Ovary (tissue), 9 donors: ENCODE measurements around the gene GALK1. TPM values are rescaled to one million over a fixed set of nuclear protein-coding genes. Genes with fewer than 3 reads are reported as not detected.
A peak's percentile ranks its signal among the peaks of the same experiment; 100 is the strongest.

Source experiments
- DNase-seq, 5 donors: peaks; one replicate each; pipeline ENCODE4 v3.0.0-alpha.2; 2019 to 2020
- H3K27ac ChIP-seq, 2 donors: fragments of 200-600 bp; one replicate each; pipeline versions ENCODE4 v1.5.1 to v1.8.0; 2019 to 2022
- H3K27me3 ChIP-seq: fragments of 200-600 bp; one replicate; pipeline ENCODE4 v1.8.0; 2022
- H3K36me3 ChIP-seq: fragments of 200-600 bp; sonication (generic); one replicate; pipeline ENCODE4 v1.5.1; 2019
- H3K4me1 ChIP-seq: one replicate; pipeline ENCODE4 v1.8.1; 2013; ENCODE audit warnings: mild to moderate bottlenecking, moderate library complexity; ENCODE audit not compliant: insufficient read depth
- H3K4me3 ChIP-seq: fragments of 200-600 bp; sonication (generic); one replicate; pipeline ENCODE4 v1.5.1; 2017
- H3K9me3 ChIP-seq, 2 donors: fragments of 200-600 bp in 1 of 2; sonication (generic) in 1 of 2; one replicate each; pipeline versions ENCODE4 v1.5.1 to v1.8.1; 2013 to 2019; ENCODE audit warnings: mild to moderate bottlenecking in 1 of 2, moderate library complexity in 1 of 2
- EP300 ChIP-seq: sonication (generic); formaldehyde crosslinking; IDR thresholded peaks from one replicate; pipeline ENCODE4 v1.6.1; 2017; ENCODE audit warnings: antibody characterized with exemption
- POLR2A ChIP-seq: fragments of 450-650 bp; IDR thresholded peaks from one replicate; pipeline ENCODE4 v1.6.1; 2017; ENCODE audit warnings: antibody characterized with exemption, mild to moderate bottlenecking, moderate library complexity
- WGBS, 3 donors: extraction: QIAGEN DNeasy Blood & Tissue Kit in 1 of 3; methylation state at CpG; one replicate each; pipeline versions ENCODE4 v1.1.5 to v1.1.7; 2013 to 2017; 5-methylcytosine and 5-hydroxymethylcytosine counted together
- intact Hi-C, 4 donors: fragments of 100-400 bp; cut with DNase I; formaldehyde crosslinking; loops; one replicate each; pipeline versions ENCODE4 v1.11.0 to v1.15.1; 2022 to 2023
- polyA plus RNA-seq, 2 donors: library from polyadenylated mRNA; stranded (reverse); fragments of 200-250 nt in 1 of 2; fragments of 350-450 nt in 1 of 2; fragmentation: Illumina TruSeq in 1 of 2; extraction: RNeasy Lipid Tissue Mini Kit (QIAGEN cat#74804) in 1 of 2; gene quantifications; one replicate each; pipeline ENCODE4 v1.2.3, GENCODE V29; 2013 to 2014
- total RNA-seq, 7 donors: library from RNA; depleted of rRNA in 2 of 7; stranded (reverse); fragments of >200 nt in 2 of 7; fragmentation: NEBNext Ultra II Directional in 3 of 7; extraction: Animal tissue kit (Norgen Biotek cat#: 25700) in 3 of 7; gene quantifications; one replicate each; pipeline versions ENCODE4 v1.1.0 to v1.2.4, GENCODE V29; 2016 to 2023
- TF ChIP-seq, protein P1 (sequence below), 3 donors: fragments of 450-650 bp in 2 of 3; fragments of 200-600 bp in 1 of 3; IDR thresholded peaks; one replicate each; pipeline versions ENCODE4 v1.5.1 to v1.8.0; 2016 to 2022; ENCODE audit warnings: antibody characterized with exemption in 3 of 3, mild to moderate bottlenecking in 1 of 3
- donor health status: DM: no; HTN: no; CAD: no; lungs with moderate emphysema.
- donor health status: DM: no; HTN: no; CAD: no.
- donor health status: Bipolar disorder and iron deficiency.
- donor health status: DM: yes; HTN: yes; CAD: no.
- donor health status: DM: no; HTN: no; CAD: no.
- donor health status: DM: yes; HTN: yes; CAD: no.

GALK1 gene
- total and polyA plus RNA-seq, 9 donors = 0.33 to 35.1 (median 27.5) TPM

DNA sequence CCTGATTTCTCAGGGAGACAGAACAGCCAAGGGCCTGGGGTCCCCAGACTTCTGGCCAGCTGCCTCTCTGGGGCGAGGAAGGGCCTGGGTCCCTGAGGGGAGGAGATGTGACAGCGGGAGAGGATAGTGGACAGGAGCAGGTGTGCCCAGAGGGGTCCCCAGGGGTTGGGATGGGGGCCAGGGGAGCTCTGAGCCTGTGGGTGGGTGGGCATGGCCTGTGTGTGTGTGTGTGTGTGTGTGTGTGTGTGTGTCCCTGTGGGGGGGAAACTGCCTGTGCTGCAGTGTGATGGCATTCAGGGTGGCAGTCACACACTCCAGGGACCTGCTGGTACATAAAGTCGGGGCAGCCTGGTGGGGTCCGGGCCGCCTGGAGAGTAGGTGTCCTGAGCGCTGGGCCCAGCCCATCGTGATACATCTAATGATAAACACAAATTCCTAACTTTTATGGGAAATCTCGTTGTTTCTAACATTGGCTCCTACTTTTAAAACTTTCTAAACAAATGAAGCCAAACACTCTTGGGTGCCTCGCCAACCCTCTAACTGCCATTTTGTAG is 42.4 kb downstream of the GALK1 start:
- H3K36me3 ChIP-seq = no peaks in the 10 kb centered on the region
- no peaks in the 10 kb centered on the region for H3K9me3 ChIP-seq
- intact Hi-C loops = no loop called here
- DNase-seq = no peak
- no peaks in the 10 kb centered on the region for H3K27me3 ChIP-seq
- no peak overlapping the region for H3K4me3 ChIP-seq
- 88% methylated on average over 9 of the region's 9 CpGs for WGBS, 3 donors
- H3K27ac ChIP-seq = no peak overlapping the region
- no peak for TF ChIP-seq EP300
- no peak for TF ChIP-seq POLR2A
- TF ChIP-seq, protein P1, sequence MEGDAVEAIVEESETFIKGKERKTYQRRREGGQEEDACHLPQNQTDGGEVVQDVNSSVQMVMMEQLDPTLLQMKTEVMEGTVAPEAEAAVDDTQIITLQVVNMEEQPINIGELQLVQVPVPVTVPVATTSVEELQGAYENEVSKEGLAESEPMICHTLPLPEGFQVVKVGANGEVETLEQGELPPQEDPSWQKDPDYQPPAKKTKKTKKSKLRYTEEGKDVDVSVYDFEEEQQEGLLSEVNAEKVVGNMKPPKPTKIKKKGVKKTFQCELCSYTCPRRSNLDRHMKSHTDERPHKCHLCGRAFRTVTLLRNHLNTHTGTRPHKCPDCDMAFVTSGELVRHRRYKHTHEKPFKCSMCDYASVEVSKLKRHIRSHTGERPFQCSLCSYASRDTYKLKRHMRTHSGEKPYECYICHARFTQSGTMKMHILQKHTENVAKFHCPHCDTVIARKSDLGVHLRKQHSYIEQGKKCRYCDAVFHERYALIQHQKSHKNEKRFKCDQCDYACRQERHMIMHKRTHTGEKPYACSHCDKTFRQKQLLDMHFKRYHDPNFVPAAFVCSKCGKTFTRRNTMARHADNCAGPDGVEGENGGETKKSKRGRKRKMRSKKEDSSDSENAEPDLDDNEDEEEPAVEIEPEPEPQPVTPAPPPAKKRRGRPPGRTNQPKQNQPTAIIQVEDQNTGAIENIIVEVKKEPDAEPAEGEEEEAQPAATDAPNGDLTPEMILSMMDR (IDR thresholded peaks at IDR 0.05) = no peak
- H3K4me1 ChIP-seq = no peaks in the 10 kb centered on the region

- Histone ChIP-seq H3K27ac (no peak overlapping the region), H3K4me1 (no peaks in the 10 kb centered on the region), H3K4me3 (no peak overlapping the region), H3K9me3 (no peaks in the 10 kb centered on the region), H3K27me3 (no peaks in the 10 kb centered on the region), H3K36me3 (no peaks in the 10 kb centered on the region)
- DNase-seq = no peak
- TF ChIP-seq, protein P1 (IDR thresholded peaks at IDR 0.05) = no peak
- TF ChIP-seq POLR2A = no peak
- TF ChIP-seq EP300 = no peak
- intact Hi-C loops = no loop called here
- 80 to 89% (median 82%) methylated on average over 5 of the region's 5 CpGs for WGBS, 3 donors
Measured at GRCh38 chr17:75722076-75722475, 42.9 kb downstream of the GALK1 start.

DNA sequence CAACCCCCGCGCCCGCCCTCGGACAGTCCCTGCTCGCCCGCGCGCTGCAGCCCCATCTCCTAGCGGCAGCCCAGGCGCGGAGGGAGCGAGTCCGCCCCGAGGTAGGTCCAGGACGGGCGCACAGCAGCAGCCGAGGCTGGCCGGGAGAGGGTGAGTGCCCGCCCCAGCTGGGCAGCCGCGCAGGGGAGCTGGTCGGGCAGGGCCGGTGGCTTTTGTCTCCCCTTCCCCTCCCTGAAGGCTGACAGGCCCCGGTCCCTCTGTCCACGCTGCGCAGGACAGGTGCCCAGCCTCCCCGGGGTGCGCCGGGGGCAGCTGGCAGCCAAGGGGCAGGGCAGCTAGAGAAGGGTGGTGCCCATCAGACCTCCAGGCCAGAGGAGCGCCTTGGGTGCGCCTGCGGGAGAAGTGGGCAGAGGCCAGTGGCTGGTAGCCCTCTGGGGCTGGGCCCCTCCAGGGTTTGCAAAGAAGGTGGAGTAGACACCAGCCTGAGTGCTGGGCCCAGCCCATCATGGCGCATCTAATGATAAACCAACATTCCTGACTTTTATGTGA is 43.5 kb downstream of the GALK1 start:
- TF ChIP-seq, protein P1 (IDR thresholded peaks at IDR 0.05) = no peak
- TF ChIP-seq EP300 = no peak
- no peak for TF ChIP-seq POLR2A
- no peaks in the 10 kb centered on the region for H3K36me3 ChIP-seq
- DNase-seq = no peak
- no peaks in the 10 kb centered on the region for H3K27me3 ChIP-seq
- H3K27ac ChIP-seq = no peak overlapping the region
- H3K4me1 ChIP-seq = no peaks in the 10 kb centered on the region
- intact Hi-C loops = no loop called here
- no peaks in the 10 kb centered on the region for H3K9me3 ChIP-seq
- WGBS, 3 donors = 14 to 59% (median 18%) methylated on average over 6 to 33 of the region's 33 CpGs
- peak overlapping the region; percentile 28 for H3K4me3 ChIP-seq

DNA sequence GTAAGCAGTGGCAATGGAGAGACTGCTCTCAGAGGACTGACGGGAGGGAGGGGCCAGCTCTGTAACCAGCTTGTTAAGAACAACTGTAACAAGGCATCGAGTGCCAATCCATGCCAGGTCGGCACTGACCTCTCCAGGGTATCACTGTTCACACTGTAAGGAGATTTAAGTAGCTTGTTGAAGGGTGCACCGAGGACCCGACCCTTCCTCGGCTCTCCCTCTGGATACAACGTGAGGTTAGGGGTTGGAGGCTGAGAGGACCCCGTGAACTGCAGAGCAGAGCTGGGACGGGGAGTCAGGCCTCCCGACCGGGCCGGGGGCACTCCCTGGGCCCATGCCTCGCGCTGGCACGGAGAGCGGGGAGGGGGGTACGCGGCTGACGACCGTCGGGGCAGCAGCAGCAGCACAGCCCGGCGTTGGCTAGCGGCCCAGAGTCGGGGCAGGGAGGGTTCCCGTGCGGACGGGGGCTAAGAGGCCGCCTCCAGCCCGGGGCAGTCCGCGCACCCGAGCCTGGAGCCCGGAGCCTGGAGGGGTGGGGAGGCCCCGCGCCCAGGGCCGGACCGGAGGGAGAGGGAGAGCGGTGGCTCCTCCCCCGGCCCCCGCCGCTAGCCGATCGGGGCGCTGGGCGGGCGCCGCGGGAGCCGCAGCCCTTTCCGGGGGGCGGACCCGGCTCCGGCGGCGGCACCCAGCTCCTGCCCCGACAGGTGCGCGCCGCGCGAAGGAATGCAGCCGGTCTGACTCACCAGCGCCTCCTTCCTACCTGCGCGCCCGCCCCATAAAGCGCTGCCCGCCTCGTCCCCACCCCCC is 44.1 kb downstream of the GALK1 start, which contains the start of gene ITGB4:
ITGB4 (plus strand) TSS at position 804 of the 807 bp plus-strand sequence. CDS start 3,245 bp downstream, outside the sequence.
- TF ChIP-seq POLR2A (no peak), EP300 (no peak)
- TF ChIP-seq, protein P1 (IDR thresholded peaks at IDR 0.05) = no peak
- Histone ChIP-seq H3K36me3 (no peaks in the 10 kb centered on the region), H3K4me3 (peak within 1 kb of the TSS; percentile 28), H3K27ac (no peak within 1 kb of the TSS), H3K4me1 (no peaks in the 10 kb centered on the region), H3K27me3 (no peaks in the 10 kb centered on the region), H3K9me3 (no peaks in the 10 kb centered on the region)
- peak in 2 of 5 donors; percentile 44 to 51 for DNase-seq
- intact Hi-C loops = no loop called here
- WGBS, 3 donors = 1 to 3% (median 3%) methylated on average over 43 to 70 of the region's 70 CpGs
